ENCODE measurements around the gene ITGB2.

The ITGB2 gene

GRCh38 chr21:44920694-44921604 is at the start of gene ITGB2:
Gene ITGB2, minus strand, starts transcription at chr21:44920899. Its CDS starts 10,117 bp downstream, at chr21:44910782.
- DNase-seq, result no peak

DNA sequence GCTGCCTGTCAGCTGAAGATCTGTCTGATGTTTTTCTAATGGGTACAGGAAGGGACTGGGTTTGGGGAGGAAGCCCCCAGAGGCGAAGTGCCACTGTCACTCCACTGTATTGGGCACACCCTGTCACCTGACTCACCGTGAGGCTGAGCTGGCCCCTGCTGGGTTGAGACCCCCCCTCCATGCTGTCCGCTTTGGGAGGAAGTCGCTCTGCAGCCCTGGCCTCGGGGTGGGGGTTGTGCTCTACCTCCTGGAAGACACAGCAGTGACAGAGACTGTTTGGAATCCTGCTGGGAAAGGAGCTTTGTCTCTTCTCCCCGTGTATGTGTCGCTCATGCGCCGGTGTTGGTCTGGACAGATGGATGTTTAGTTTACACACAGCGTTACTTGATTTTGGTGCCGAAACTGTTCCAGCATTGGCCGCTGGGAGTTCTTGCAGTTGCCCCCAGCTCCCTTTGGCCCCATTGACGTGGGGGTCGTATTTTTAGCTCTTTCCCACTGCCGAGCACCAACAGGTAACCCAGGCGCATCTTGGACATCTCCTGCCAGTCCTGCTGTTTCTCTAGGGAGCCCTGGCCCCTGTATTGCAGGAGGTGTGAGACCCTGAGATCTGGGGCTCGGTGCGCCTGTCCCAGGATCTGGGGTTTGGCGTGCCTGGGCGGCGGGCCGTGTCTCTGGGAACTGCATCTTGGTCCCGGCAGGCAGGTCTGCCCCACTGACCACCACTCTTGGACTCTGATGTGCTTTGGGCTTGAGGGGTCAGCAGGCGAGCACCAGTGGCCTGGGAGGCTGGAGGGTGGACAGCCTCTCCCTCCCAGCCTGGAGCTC is 49.4 kb upstream of the ITGB2 start:
- DNase-seq, result no peak

GRCh38 chr21:44969066-44969670 is 48.5 kb upstream of the ITGB2 start:
- DNase-seq, result no peak

DNA sequence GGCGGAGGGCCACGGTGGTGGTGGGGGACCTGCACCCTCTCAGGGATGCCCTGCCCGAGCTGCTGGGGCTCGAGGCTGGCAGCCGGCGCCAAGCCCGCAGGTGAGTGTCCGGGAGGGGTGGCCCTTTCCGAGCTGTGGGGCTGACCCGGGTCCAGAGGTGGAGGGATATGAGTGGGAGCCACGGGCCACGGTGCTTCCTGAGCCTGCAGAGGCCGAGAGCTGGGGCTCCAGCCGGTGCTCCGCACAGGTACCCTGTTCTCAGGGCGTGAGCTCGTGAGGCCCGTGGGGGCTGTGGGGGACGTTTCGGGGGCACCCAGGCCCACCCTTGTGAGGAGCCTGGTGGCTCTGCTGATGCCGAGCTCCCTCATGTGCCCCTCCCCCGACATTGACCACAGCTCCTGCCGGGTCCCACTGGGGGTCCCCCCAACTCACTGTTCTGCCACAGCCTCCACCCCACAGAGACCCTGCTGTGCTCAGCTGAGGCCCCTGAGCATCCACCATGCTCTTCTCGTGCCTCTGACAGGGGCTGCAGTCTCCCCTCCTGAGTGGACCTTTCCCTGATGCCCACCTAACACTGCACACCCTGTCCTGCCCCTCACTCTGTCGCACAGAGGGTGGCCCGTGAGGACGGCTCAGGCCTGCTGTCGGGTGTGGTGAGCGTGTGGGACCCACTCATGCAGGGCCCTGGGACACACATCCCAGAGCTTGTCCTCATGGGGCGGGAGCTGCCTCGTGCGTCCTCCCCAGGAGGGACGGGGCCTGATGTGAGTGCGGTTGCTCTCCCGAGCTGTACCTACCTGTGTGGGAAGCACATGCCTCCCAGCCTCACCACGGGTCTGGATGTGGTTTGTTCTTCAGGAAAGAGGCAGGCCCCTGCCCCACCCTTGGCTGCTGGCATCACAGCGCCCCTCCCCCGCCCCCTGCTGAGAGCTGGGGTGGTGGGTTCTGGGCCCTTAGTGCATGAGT is 46.7 kb upstream of the ITGB2 start:
- no peak for DNase-seq

DNA sequence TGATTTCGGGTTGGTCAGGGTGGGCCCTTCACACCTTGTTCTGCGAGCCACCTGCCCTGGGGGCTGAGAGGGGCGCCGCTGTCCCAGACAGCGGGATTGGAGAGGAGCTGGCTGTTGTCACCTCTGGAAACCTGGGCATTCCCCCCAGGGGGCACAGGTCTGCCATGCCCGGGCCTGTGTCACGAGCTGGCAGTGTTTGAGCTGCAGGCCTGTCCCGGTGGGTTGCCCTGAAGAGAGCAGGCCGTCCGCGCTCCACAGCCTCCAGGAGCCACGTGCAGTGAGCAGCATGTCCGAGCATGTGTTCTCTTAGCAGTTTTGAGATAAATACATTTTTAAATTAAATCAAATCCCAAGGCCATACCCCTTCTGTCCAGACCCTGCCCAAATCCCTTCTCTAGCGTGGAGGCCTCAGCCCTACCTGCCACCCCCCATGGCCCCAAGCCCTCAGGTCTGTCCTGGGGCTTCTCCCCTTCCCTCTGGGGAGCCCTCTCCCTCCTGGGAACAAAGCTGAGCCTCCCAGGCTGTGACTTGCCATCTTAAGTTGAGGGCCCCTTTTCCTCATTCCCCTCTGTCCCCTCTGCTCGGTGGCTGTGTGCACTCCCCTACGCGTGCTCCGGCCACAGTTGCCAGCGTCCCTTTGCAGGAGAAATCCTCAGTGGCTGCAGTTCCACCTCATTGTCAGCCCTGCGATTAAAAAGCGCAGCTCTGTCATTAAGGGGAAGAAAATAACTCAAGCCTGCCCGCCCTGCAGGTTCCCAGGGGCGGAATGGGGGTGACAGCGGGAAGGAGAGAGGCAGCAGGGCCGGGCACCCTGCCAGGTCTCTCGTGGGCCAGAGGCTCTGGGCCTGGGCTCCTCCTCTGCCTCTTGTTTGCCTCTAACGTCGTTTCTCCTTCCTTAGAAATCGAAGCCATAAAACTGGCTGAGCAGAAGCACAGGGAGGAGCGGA is 45.7 kb upstream of the ITGB2 start:
- DNase-seq, result no peak

DNA sequence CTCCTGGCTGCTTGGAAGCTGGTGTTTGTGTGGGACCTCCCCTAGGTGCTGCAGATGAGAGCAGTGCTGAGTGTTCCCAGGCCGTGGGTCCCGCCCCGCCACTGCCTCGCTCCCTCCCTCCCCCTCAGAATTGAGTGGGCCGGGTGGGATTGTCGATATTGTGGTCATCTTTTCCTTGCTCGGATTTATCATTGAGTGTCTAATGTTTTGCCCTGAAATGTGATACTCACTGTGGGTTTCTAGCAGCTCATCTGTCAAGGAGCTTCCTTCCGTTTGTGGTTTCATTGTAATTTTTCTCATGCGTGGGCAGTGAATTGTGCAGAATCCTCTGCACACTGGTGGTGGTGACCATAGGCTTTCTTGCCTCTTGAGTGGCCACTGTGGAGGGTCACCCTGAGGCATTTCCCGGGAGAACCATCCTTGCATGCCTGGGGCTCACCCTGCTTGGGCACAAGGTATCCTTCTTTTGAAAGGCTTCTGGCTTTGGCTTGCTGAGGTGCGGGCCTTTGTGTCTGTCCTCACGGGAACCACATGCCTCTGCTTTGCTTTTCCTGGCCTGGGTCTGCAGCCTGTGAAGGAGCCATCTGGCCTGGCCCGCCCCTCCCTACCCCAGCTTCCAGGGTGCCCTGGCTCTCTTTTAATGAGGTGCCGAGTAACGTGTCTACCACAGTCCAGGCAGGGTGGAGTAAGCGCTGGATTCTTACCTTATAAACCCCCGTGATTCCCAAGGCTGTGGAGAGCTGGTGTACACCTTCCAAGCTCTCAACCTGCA is 44.7 kb upstream of the ITGB2 start:
- DNase-seq, result no peak

- no peak for DNase-seq
Observed at GRCh38 chr21:44964381-44964780, 43.7 kb upstream of the ITGB2 start.

DNA sequence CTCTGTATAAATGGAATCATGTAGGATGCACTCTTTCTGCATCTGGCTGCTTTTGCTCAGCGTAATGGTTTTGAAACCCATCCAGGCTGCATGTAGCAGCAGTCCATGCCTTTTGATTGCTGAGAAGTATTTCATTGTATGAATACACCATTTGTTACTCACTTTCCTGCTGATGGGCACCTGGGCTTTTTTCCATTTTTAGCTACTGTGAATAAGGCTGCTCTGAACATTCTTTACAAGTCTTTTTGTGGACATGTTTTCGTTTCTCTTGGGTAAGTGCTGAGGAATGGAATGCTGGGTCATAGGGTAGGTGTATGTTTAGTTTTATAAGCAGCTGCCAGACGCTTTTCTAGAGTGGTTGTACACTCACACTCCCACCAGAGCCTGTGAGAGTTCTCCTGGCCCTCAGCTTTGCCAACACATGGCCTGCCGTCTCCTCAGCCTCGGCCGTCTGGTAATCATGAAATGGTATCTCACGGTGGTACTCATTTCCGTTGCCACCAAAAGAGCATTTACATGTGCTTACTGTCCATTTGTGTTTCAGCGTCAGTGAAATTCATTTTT is 41.8 kb upstream of the ITGB2 start:
- no peak for DNase-seq

GRCh38 chr21:44960141-44961092 is 39.7 kb upstream of the ITGB2 start:
- no peak for DNase-seq

- DNase-seq, result no peak
Observed at GRCh38 chr21:44959376-44960091, 38.8 kb upstream of the ITGB2 start.

DNA sequence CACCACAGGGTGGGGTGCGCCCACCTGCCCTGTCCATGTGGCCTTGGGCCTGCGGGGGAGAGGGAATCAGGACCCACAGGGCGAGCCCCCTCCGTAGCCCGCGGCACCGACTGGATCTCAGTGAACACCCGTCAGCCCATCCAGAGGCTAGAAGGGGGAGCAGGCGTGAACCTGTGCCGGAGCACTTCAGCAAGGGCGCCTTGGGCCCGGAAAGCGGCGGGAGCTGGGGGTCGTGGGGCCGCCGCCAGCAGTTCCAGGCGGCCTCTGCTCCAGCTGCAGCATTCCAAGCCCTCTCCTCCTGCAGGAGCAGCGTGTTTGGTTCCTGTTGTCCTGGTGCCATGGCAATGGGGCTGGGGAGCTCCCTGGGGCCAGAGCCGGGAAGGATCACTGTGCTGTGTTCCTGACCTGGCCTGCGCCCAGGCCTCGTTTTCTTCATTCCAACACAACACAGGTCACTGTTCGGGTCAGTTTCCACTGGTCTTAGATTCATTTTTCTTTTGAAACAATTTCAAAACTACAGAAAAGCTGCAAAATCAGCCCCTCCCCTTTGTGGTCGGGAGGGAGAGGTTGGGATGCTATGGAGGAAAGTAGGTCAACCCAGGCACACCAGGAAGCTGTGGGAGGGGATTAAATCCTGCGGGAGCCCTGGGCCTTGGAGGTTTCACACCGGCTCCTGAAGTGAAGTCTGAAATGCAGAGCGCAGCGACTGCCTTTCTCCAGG is 37.9 kb upstream of the ITGB2 start:
- DNase-seq, result no peak

GRCh38 chr21:44957901-44958451 is 37.3 kb upstream of the ITGB2 start:
- DNase-seq, result no peak

DNA sequence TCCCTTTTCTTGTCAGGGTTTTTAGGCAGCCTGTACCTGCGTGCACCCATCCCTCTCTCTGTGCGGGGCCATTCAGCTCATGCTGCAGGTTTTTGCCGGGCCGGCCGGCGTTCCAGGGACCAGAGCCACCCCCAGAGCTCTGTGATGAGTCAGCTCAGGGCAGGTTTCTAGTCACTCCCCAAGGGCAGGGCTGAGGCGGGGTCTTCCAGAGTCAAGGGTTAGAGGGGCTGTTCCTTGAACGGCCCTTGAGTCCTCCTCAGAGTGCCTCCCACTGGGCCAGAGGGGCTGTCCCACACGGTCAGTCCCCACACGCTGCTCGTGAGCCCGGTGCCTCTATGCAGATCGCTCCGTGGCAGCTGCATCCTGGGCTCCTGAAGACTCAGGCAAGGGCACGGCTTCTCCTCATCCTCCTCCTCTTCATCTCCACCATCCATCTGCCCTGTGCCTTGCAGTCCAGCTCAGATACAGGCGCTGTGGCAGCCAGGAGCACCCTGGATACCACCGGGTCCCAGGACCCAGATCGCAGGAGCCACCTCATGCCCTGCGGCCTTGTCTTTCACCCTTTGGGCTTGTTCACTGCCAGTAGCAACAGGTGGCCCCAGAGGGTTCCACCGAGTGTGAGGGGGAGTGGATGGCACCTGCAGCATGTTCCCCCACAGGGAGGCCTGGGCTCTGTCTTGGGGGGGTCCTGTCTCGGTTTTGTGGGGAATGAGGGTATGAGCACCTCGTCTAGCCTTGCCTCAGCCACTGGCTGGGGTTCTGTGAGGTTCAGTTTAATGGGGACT is 36.5 kb upstream of the ITGB2 start:
- no peak for DNase-seq

DNA sequence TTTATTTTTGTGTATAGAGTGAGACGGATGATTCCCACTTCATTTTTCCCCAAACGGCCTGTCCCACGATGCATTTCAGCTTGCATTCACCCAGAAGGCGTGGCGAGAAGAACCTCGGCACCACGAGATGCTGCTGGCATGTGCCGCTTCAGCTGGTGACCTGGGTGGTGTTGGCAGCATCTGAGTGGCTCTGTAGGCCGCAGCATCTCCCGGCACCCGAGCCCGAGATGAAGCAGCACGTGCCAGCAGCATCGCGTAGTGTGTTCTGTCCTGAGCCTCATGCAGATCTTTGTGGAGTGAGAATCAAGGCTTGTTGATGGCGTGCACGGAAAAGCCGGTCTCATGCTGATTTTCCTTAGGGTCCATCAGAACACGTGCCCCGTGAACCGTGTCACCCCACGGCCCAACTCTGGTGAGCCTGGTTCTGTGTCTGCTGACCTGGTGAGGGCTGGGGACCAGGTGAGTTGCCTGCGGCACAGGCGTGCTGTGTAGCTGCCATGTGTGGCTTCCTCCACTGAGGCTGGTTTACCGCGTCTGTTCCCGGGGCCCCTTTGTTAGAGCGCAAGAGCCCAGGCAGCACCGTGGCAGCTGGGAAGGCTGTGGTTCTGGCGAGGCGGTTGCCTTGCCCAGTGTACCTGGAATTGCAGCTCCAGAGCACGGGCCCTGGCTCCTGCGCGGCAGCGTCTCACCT is 35.8 kb upstream of the ITGB2 start:
- no peak for DNase-seq

- DNase-seq, result no peak
Observed at GRCh38 chr21:44955798-44956175, 35.1 kb upstream of the ITGB2 start.
